ENCODE data around the gene ANKS1B. TPM values are rescaled to one million over a fixed set of nuclear protein-coding genes. Genes with fewer than 3 reads are reported as not detected.
A peak's percentile ranks its signal among the peaks of the same experiment; 100 is the strongest.

Gene ANKS1B
- total and polyA plus RNA-seq, 10 of the 15 experiments (the other 5 are each of a cell fraction or from before 2014, with no cell fraction given): 0.16 to 1.3 (median 0.82) TPM; not detected in 7

DNA sequence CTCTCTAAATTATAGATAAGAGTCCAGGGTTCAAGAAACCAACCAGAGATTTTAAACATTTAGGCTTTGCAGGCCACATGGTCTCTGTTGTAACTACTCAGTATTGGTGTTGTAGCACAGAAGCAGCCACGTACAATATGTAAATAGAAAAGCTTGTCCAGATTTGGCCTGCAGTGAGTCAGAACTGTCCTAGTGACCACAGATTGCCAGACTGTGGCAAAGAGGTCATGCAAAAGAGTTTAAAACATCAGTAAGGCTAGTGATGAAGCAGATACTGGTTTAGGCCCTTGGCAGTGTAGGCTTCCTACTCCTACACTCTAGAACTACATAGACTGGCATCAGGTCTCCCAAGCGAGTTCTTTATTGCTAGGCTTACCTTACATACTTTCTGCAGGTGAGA, 454.8 kb downstream of the ANKS1B start (continued):
- TF ChIP-seq SKIL (IDR thresholded peaks at IDR 0.05; ENCODE audit: low read depth, poor library complexity, severe bottlenecking) (peak; percentile 87), MTA2 (IDR thresholded peaks at IDR 0.05; ENCODE audit: low read depth) (no peak), IKZF1 (conservative IDR thresholded peaks at IDR 0.05) (no peak), SP1 (IDR thresholded peaks at IDR 0.05; ENCODE audit: low read depth, low read length) (no peak), IKZF2 (IDR thresholded peaks at IDR 0.05) (no peak), SRF (IDR thresholded peaks at IDR 0.05; ENCODE audit: low read depth in 2 of 2, low read length in 2 of 2) (no peak), EED (IDR thresholded peaks at IDR 0.05; ENCODE audit: low read depth) (no peak)

DNA sequence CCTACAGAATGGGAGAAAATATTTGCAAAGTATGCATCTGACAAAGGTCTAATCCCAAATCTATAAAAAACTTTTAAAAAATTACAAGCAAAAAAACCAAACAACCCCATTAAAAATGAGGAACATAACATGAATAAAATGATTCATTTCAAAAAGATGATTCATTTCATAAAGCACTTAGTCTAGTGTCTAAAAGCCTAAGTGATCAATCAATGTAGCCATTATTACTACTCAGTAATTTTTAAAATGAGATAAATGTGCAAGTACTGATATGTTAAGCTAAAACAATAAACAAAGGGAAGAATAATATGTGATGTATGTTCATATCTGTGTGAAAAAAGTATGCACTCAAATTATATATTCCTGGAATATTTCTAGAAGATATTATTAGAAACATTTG, 456.3 kb downstream of the ANKS1B start:
- SMC1A ChIA-PET (ENCODE audit: uncharacterized antibody, unreplicated experiment): interaction anchor here (1.1 kb wide), 1 partner anchor 137 kb away, joined by 4 read pairs; no protein-coding TSS in a partner anchor
- TF ChIP-seq NR2C1 (IDR thresholded peaks at IDR 0.05) (no peak), MLLT1 (IDR thresholded peaks at IDR 0.05) (no peak), KDM1A (IDR thresholded peaks at IDR 0.05; ENCODE audit: borderline replicate concordance) (no peak), ZNF622 (IDR thresholded peaks at IDR 0.05) (no peak), POLR2AphosphoS2 (IDR thresholded peaks at IDR 0.05; ENCODE audit: low read depth, low read length) (no peak), TCF7 (IDR thresholded peaks at IDR 0.05; ENCODE audit: borderline replicate concordance) (no peak), EP300 (IDR thresholded peaks at IDR 0.05; ENCODE audit: borderline replicate concordance in 1 of 2, control insufficient read depth in 1 of 2, low read depth in 2 of 2, low read length in 2 of 2) (peak in 1 of 2 experiments; percentile 10; a peak in 1 of 4 replicates), JUNB (IDR thresholded peaks at IDR 0.05) (peak; percentile 82), USF1 (IDR thresholded peaks at IDR 0.05; ENCODE audit: borderline replicate concordance, extremely low read length, insufficient read depth, low read depth, low read length) (no peak), GATAD2B (conservative IDR thresholded peaks at IDR 0.05; ENCODE audit: low read depth) (no peak), PKNOX1 (IDR thresholded peaks at IDR 0.05) (peak; percentile 76), NFIC (IDR thresholded peaks at IDR 0.05; ENCODE audit: low read depth, low read length) (peak; percentile 55; the same call in 1 of the 2 replicates), BCL11A (IDR thresholded peaks at IDR 0.05; ENCODE audit: low read depth, low read length) (peak; percentile 8; the same call in 1 of the 2 replicates)

More for the DNA sequence above, 456.3 kb downstream of the ANKS1B start:
- Histone ChIP-seq H3K4me3 (no peak overlapping the region), H3K36me3 (ENCODE audit: control insufficient read depth in 2 of 2, insufficient read depth in 2 of 2, low read length in 1 of 2) (no peaks in the 10 kb centered on the region), H3K79me2 (ENCODE audit: control insufficient read depth, insufficient read depth, low read length) (no peaks in the 10 kb centered on the region), H2AFZ (ENCODE audit: control insufficient read depth, low read depth, low read length) (no peak overlapping the region), H3K4me2 (ENCODE audit: control insufficient read depth, insufficient read depth) (no peak overlapping the region), H4K20me1 (ENCODE audit: control insufficient read depth, insufficient read depth) (no peaks in the 10 kb centered on the region), H3K4me1 (ENCODE audit: control insufficient read depth, insufficient read depth, low read length) (no peaks in the 10 kb centered on the region), H3K27me3 (replicated peaks in 1 of 2; ENCODE audit: control insufficient read depth in 2 of 2, insufficient read depth in 2 of 2, low read length in 1 of 2) (no peaks in the 10 kb centered on the region), H3K9ac (ENCODE audit: control insufficient read depth, insufficient read depth, low read length) (no peak overlapping the region), H3K27ac (ENCODE audit: control insufficient read depth, insufficient read depth) (no peak overlapping the region), H3K9me3 (replicated peaks; ENCODE audit: control insufficient read depth, insufficient read depth, low read length) (no peaks in the 10 kb centered on the region)
- in situ Hi-C loops (cut with MboI): no loop called here
- ChIA-PET POLR2A (no interaction called here), CTCF (no interaction called here), RAD21 (ENCODE audit: unreplicated experiment) (no interaction called here)
- intact Hi-C loops (cut with micrococcal nuclease; ENCODE audit: unreplicated experiment): loop anchor here (5.0 kb wide), 1 partner anchor 136 kb away; no protein-coding TSS in a partner anchor
- no TSS peak for BruUV-seq (replicated peaks)
- ATAC-seq (peak; percentile 21; the same call in 1 of the 3 replicates), FAIRE-seq (no peak), DNase-seq (ENCODE audit: low read depth, low spot score) (no peak)
